A549 (cell line): Measurements from ENCODE around the gene MAGI1. TPM values are rescaled to one million over a fixed set of nuclear protein-coding genes. Genes with fewer than 3 reads are reported as not detected.

Experiments used
- ATAC-seq, 2 experiments: fragments of 200-7000 bp in 1 of 2; fragments of >200 bp in 1 of 2; cut with Nextera tagmentation in 1 of 2; cut with Tn5 transposase in 1 of 2; 3 replicates each; pipeline versions ENCODE4 v1.8.0 to v1.9.1; 2018 to 2020; ENCODE audit warnings: mild to moderate bottlenecking in 1 of 2, moderate library complexity in 1 of 2
- CTCF ChIA-PET: fragments of 300-600 bp; sonication (Branson Sonifier 250); formaldehyde crosslinking; extraction: SDS; loops from one replicate; lab custom pipeline; 2021; ENCODE audit warnings: antibody characterized with exemption, inconsistent platforms; lab: Yijun Ruan, JAX
- POLR2A ChIA-PET: fragments of 350-600 bp; formaldehyde crosslinking; extraction: SDS; loops from one replicate; lab custom pipeline; 2021; ENCODE audit warnings: antibody characterized with exemption, inconsistent platforms; lab: Yijun Ruan, JAX
- DNase-seq, 2 experiments: peaks; one replicate each; pipeline versions ENCODE4 v3.0.0 to v3.0.0-alpha.2; 2011 to 2016; ENCODE audit warnings: low read depth in 1 of 2, low spot score in 1 of 2
- FAIRE-seq: peaks from 2 replicates; lab custom pipeline; 2011; peaks lifted over from hg19 to GRCh38; lab: Jason Lieb, UNC
- H3K27ac ChIP-seq, 2 experiments: fragments of >200 bp; sonication (Bioruptor Twin); formaldehyde crosslinking; 3 replicates each; pipeline ENCODE4 v1.5.1; 2016 to 2017
- H3K4me1 ChIP-seq: fragments of >200 bp; sonication (Bioruptor Twin); formaldehyde crosslinking; 3 replicates; pipeline ENCODE4 v1.6.1; 2016
- H3K4me2 ChIP-seq: fragments of >200 bp; sonication (Bioruptor Twin); formaldehyde crosslinking; 3 replicates; pipeline ENCODE4 v1.6.1; 2016
- H3K4me3 ChIP-seq: fragments of >200 bp; sonication (Bioruptor Twin); formaldehyde crosslinking; 3 replicates; pipeline ENCODE4 v1.5.1; 2016
- H3K9me3 ChIP-seq: fragments of >200 bp; sonication (Bioruptor Twin); formaldehyde crosslinking; 3 replicates; pipeline ENCODE4 v1.6.1; 2016
- BHLHE40 ChIP-seq: IDR thresholded peaks from 2 replicates; pipeline ENCODE4 v1.6.1; 2012; ENCODE audit warnings: low read depth, low read length, inconsistent platforms
- EP300 ChIP-seq, 2 experiments: fragments of >200 bp; sonication (Bioruptor Twin); formaldehyde crosslinking; IDR thresholded peaks; 2 replicates in 1 of 2; 3 replicates in 1 of 2; pipeline ENCODE4 v1.6.1; 2016 to 2017
- ESRRA ChIP-seq: fragments of 150-350 bp; IDR thresholded peaks from 2 replicates; pipeline ENCODE4 v1.6.1; 2014; ENCODE audit warnings: mild to moderate bottlenecking, low read length, borderline replicate concordance
- HEYL ChIP-seq: fragments of 250-450 bp; sonication (Bioruptor Pico); IDR thresholded peaks from 2 replicates; pipeline ENCODE4 v1.8.0; 2021; ENCODE audit warnings: mild to moderate bottlenecking, moderate library complexity
- KDM1A ChIP-seq: fragments of 200-600 bp; sonication (generic); IDR thresholded peaks from 2 replicates; pipeline ENCODE4 v1.6.1; 2016; ENCODE audit warnings: low read depth, mild to moderate bottlenecking
- NFE2L2 ChIP-seq: fragments of 150-350 bp; conservative IDR thresholded peaks from 2 replicates; pipeline ENCODE4 v1.6.1; 2014; ENCODE audit warnings: low read length
- NPAS2 ChIP-seq: fragments of 250-450 bp; sonication (Bioruptor Pico); IDR thresholded peaks from 2 replicates; pipeline ENCODE4 v1.8.0; 2022; ENCODE audit warnings: mild to moderate bottlenecking, moderate library complexity, borderline replicate concordance
- POLR2A ChIP-seq: IDR thresholded peaks from 2 replicates; pipeline ENCODE4 v1.6.1; 2012; ENCODE audit warnings: mild to moderate bottlenecking, low read length
- RAD21 ChIP-seq, 2 experiments: fragments of >200 bp in 1 of 2; sonication (Bioruptor Twin) in 1 of 2; formaldehyde crosslinking in 1 of 2; IDR thresholded peaks in 1 of 2; conservative IDR thresholded peaks in 1 of 2; 2 replicates in 1 of 2; 3 replicates in 1 of 2; pipeline ENCODE4 v1.6.1; 2012 to 2018; ENCODE audit warnings: inconsistent platforms in 1 of 2
- RCOR1 ChIP-seq: fragments of 150-350 bp; IDR thresholded peaks from 2 replicates; pipeline ENCODE4 v1.6.1; 2014; ENCODE audit warnings: antibody characterized with exemption, low read length, low read depth
- RFX5 ChIP-seq: fragments of 450-650 bp; IDR thresholded peaks from 2 replicates; pipeline ENCODE4 v1.7.1; 2014; ENCODE audit warnings: antibody characterized with exemption, mild to moderate bottlenecking, moderate library complexity
- SMC3 ChIP-seq: fragments of >200 bp; sonication (Bioruptor Twin); formaldehyde crosslinking; IDR thresholded peaks from 3 replicates; pipeline ENCODE4 v1.6.1; 2018; ENCODE audit warnings: inconsistent platforms
- SREBF2 ChIP-seq: fragments of 450-650 bp; IDR thresholded peaks from 2 replicates; pipeline ENCODE4 v1.6.1; 2014; ENCODE audit warnings: mild to moderate bottlenecking, moderate library complexity
- TFCP2L1 ChIP-seq: fragments of 250-450 bp; sonication (Bioruptor Pico); IDR thresholded peaks from 2 replicates; pipeline ENCODE4 v1.5.0; 2021; ENCODE audit warnings: mild to moderate bottlenecking
- TP53 ChIP-seq: fragments of 250-450 bp; sonication (Bioruptor Pico); IDR thresholded peaks from 2 replicates; pipeline ENCODE4 v1.5.0; 2021; ENCODE audit warnings: mild to moderate bottlenecking, moderate library complexity
- ZFP36 ChIP-seq: fragments of 450-650 bp; IDR thresholded peaks from 2 replicates; pipeline ENCODE4 v1.6.1; 2014; ENCODE audit warnings: borderline replicate concordance; ENCODE audit not compliant: partially characterized antibody
- ZNF302 ChIP-seq: fragments of 250-450 bp; sonication (Bioruptor Pico); IDR thresholded peaks from 2 replicates; pipeline ENCODE4 v1.9.0; 2021; ENCODE audit warnings: inconsistent platforms, mild to moderate bottlenecking, moderate library complexity
- WGBS: methylation state at CpG from one replicate; pipeline ENCODE4 v1.1.6; 2017; ENCODE audit errors: missing lambda C conversion rate; 5-methylcytosine and 5-hydroxymethylcytosine counted together
- polyA plus RNA-seq, 4 experiments: library from polyadenylated mRNA; depleted of rRNA in 3 of 4; stranded (reverse); fragments of >200 nt; fragmentation: RNase III in 1 of 4; extraction: RNeasy Plus Mini Kit Qiagen cat#74134 plus additional on column Dnase treatment in 1 of 4; gene quantifications; 2 replicates in 3 of 4; 3 replicates in 1 of 4; pipeline ENCODE4 v1.2.3, GENCODE V29; 2011 to 2017
- TF ChIP-seq, protein P1 (sequence below): fragments of 150-350 bp; IDR thresholded peaks from 2 replicates; pipeline ENCODE4 v1.6.1; 2014; ENCODE audit warnings: low read depth, mild to moderate bottlenecking, low read length
- TF ChIP-seq, protein P2 (sequence below): fragments of 250-450 bp; sonication (Bioruptor Pico); IDR thresholded peaks from 2 replicates; pipeline ENCODE4 v1.5.0; 2021; ENCODE audit warnings: mild to moderate bottlenecking, moderate library complexity, borderline replicate concordance
- TF ChIP-seq, protein P3 (sequence below): fragments of >200 bp; sonication (Bioruptor Twin); formaldehyde crosslinking; IDR thresholded peaks from 3 replicates; pipeline ENCODE4 v1.5.1; 2016
- TF ChIP-seq, protein P4 (sequence below): fragments of >200 bp; sonication (Bioruptor Twin); formaldehyde crosslinking; IDR thresholded peaks from 2 replicates; pipeline ENCODE4 v1.6.1; 2016
- TF ChIP-seq, protein P5 (sequence below): fragments of 450-650 bp; IDR thresholded peaks from 2 replicates; pipeline ENCODE4 v1.6.1; 2014; ENCODE audit warnings: antibody characterized with exemption
- TF ChIP-seq, protein P6 (sequence below): fragments of >200 bp; sonication (Bioruptor Twin); formaldehyde crosslinking; IDR thresholded peaks from 3 replicates; pipeline ENCODE4 v1.6.1; 2016

The MAGI1 gene
- polyA plus RNA-seq, 2 of the 4 experiments (the other 2 are of a cell fraction): 4.7 to 6.6 TPM

DNA sequence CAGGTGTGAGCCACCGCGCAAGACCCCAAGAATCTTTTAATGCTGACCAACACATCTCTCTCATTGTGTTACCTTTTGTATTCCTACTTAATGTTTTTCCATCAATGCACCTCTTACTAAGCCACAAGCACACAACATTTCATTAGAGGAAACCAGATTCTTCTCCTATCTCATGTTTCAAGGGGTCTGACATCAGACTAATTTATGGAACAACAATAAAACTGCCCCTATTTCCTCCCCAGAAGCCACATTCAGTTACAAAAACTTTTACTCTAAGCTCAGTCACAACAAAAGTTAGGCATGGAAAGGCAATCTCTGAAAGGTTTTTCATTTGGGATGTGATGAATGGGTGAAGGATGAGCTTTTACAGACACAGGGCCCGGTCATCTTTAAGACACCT lies 251.8 kb downstream of the MAGI1 start:
- Histone ChIP-seq H3K27ac (no peak overlapping the region), H3K4me1 (no peaks in the 10 kb centered on the region), H3K4me2 (no peak overlapping the region), H3K4me3 (no peak overlapping the region), H3K9me3 (no peaks in the 10 kb centered on the region)
- POLR2A ChIA-PET: no interaction called here
- no peak for TF ChIP-seq EP300 (IDR thresholded peaks at IDR 0.05)
- TF ChIP-seq RCOR1: no peak
- WGBS: 98% methylated on average over 3 of the region's 3 CpGs
- no peak for ATAC-seq
- CTCF ChIA-PET: no interaction called here
- DNase-seq: no peak
- no peak for FAIRE-seq

DNA sequence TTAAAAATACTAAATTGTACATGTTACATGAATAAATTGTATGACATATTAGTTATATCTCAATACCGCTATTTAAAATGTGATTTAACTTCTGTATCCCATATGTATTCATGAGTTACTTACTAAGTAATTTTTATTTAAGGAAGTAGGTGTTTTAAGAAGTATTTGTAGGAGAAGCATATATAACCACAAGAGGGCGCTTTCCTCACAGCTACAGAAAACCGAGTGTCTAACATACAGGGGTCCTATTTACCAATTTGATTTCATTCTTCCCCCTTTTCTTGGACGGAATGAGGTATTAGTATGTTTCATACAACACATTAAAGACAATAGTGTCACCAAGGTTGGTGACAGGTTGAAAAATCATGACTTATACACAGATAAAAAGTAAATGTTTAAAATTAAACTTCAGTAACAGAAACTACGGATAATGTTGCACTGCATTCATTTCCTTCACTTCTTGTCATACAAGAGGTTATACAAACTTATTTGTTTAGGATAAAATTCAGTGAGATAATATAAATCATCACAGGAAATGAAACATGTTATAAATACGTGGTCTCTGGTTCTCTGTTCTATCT lies 253.6 kb downstream of the MAGI1 start:
- ChIA-PET CTCF (interaction anchor here (0.7 to 1.0 kb wide), 2 partner anchors 37 to 348 kb away, joined by 3 read pairs; no protein-coding TSS in a partner anchor), POLR2A (no interaction called here)
- Histone ChIP-seq H3K27ac (no peak overlapping the region), H3K9me3 (no peaks in the 10 kb centered on the region), H3K4me3 (no peak overlapping the region), H3K4me1 (no peaks in the 10 kb centered on the region), H3K4me2 (no peak overlapping the region)
- TF ChIP-seq ESRRA: no peak
- TF ChIP-seq TP53 (CRISPR knock-in tag): no peak
- TF ChIP-seq HEYL: no peak
- TF ChIP-seq, protein P1, sequence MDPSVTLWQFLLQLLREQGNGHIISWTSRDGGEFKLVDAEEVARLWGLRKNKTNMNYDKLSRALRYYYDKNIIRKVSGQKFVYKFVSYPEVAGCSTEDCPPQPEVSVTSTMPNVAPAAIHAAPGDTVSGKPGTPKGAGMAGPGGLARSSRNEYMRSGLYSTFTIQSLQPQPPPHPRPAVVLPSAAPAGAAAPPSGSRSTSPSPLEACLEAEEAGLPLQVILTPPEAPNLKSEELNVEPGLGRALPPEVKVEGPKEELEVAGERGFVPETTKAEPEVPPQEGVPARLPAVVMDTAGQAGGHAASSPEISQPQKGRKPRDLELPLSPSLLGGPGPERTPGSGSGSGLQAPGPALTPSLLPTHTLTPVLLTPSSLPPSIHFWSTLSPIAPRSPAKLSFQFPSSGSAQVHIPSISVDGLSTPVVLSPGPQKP: no peak
- TF ChIP-seq, protein P2, sequence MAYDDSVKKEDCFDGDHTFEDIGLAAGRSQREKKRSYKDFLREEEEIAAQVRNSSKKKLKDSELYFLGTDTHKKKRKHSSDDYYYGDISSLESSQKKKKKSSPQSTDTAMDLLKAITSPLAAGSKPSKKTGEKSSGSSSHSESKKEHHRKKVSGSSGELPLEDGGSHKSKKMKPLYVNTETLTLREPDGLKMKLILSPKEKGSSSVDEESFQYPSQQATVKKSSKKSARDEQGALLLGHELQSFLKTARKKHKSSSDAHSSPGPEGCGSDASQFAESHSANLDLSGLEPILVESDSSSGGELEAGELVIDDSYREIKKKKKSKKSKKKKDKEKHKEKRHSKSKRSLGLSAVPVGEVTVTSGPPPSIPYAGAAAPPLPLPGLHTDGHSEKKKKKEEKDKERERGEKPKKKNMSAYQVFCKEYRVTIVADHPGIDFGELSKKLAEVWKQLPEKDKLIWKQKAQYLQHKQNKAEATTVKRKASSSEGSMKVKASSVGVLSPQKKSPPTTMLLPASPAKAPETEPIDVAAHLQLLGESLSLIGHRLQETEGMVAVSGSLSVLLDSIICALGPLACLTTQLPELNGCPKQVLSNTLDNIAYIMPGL (CRISPR knock-in tag): no peak
- no peak for TF ChIP-seq POLR2A
- no peak for TF ChIP-seq RFX5
- TF ChIP-seq, protein P3, sequence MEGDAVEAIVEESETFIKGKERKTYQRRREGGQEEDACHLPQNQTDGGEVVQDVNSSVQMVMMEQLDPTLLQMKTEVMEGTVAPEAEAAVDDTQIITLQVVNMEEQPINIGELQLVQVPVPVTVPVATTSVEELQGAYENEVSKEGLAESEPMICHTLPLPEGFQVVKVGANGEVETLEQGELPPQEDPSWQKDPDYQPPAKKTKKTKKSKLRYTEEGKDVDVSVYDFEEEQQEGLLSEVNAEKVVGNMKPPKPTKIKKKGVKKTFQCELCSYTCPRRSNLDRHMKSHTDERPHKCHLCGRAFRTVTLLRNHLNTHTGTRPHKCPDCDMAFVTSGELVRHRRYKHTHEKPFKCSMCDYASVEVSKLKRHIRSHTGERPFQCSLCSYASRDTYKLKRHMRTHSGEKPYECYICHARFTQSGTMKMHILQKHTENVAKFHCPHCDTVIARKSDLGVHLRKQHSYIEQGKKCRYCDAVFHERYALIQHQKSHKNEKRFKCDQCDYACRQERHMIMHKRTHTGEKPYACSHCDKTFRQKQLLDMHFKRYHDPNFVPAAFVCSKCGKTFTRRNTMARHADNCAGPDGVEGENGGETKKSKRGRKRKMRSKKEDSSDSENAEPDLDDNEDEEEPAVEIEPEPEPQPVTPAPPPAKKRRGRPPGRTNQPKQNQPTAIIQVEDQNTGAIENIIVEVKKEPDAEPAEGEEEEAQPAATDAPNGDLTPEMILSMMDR: peak; percentile 77
- no peak for TF ChIP-seq RCOR1
- TF ChIP-seq, protein P4, sequence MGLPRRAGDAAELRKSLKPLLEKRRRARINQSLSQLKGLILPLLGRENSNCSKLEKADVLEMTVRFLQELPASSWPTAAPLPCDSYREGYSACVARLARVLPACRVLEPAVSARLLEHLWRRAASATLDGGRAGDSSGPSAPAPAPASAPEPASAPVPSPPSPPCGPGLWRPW: no peak
- TF ChIP-seq NFE2L2: no peak
- TF ChIP-seq SMC3: peak; percentile 77
- TF ChIP-seq BHLHE40: no peak
- TF ChIP-seq ZFP36: no peak
- no peak for TF ChIP-seq KDM1A
- no peak for TF ChIP-seq ZNF302
- no peak for TF ChIP-seq TFCP2L1 (CRISPR knock-in tag)
- TF ChIP-seq, protein P5, sequence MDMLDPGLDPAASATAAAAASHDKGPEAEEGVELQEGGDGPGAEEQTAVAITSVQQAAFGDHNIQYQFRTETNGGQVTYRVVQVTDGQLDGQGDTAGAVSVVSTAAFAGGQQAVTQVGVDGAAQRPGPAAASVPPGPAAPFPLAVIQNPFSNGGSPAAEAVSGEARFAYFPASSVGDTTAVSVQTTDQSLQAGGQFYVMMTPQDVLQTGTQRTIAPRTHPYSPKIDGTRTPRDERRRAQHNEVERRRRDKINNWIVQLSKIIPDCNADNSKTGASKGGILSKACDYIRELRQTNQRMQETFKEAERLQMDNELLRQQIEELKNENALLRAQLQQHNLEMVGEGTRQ: no peak
- TF ChIP-seq, protein P6, sequence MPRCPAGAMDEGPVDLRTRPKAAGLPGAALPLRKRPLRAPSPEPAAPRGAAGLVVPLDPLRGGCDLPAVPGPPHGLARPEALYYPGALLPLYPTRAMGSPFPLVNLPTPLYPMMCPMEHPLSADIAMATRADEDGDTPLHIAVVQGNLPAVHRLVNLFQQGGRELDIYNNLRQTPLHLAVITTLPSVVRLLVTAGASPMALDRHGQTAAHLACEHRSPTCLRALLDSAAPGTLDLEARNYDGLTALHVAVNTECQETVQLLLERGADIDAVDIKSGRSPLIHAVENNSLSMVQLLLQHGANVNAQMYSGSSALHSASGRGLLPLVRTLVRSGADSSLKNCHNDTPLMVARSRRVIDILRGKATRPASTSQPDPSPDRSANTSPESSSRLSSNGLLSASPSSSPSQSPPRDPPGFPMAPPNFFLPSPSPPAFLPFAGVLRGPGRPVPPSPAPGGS: no peak
- TF ChIP-seq NPAS2 (CRISPR knock-in tag): no peak
- peak; percentile 73 to 77 for TF ChIP-seq RAD21 (conservative IDR thresholded peaks at IDR 0.05 in 1 of 2, IDR thresholded peaks at IDR 0.05 in 1 of 2)
- TF ChIP-seq SREBF2: no peak
- FAIRE-seq (no peak), DNase-seq (peak; percentile 5 to 55), ATAC-seq (peak in 1 of 2 experiments; percentile 73; a peak in 4 of 6 replicates)
- 32% methylated on average over 6 of the region's 6 CpGs for WGBS
